Measurements from ENCODE around the gene NANS. TPM values are rescaled to one million over a fixed set of nuclear protein-coding genes. Genes with fewer than 3 reads are reported as not detected.

NANS gene
- total RNA-seq, 1 donor from 2014 or later, result 44.4 TPM

- Histone ChIP-seq H3K9ac (ENCODE audit: low read length) (no peak overlapping the region), H3K4me3 (ENCODE audit: insufficient read depth, low read depth, low read length) (no peak overlapping the region), H3K36me3 (ENCODE audit: insufficient read depth, low read length) (peaks cover 40% of the 10 kb centered on the region), H3K4me1 (ENCODE audit: insufficient read depth, low read length) (peaks cover 12% of the 10 kb centered on the region), H3K4me2 (ENCODE audit: low read length) (peak overlapping the region; percentile 25), H4K20me1 (ENCODE audit: insufficient read depth, low read length) (peaks cover 35% of the 10 kb centered on the region), H3K9me3 (ENCODE audit: insufficient read depth, low read depth, low read length) (no peaks in the 10 kb centered on the region), H3K27ac (ENCODE audit: low read depth, low read length) (no peak overlapping the region), H3K27me3 (ENCODE audit: insufficient read depth, low read length) (no peaks in the 10 kb centered on the region), H2AFZ (ENCODE audit: low read depth, low read length) (no peak overlapping the region), H3K79me2 (ENCODE audit: insufficient read depth, low read length) (peaks cover 32% of the 10 kb centered on the region)
- Mint-ChIP-seq H3K9me3 (ENCODE audit: unreplicated experiment) (no peaks in the 10 kb centered on the region), H3K4me1 (ENCODE audit: low read depth, unreplicated experiment) (peaks cover 7% of the 10 kb centered on the region), H3K27me3 (ENCODE audit: low read depth, unreplicated experiment) (no peaks in the 10 kb centered on the region), H3K36me3 (ENCODE audit: low read depth, unreplicated experiment) (peaks cover 32% of the 10 kb centered on the region), H3K27ac (ENCODE audit: unreplicated experiment) (no peak overlapping the region), H3K4me3 (ENCODE audit: unreplicated experiment) (no peak overlapping the region)
- TF ChIP-seq EZH2 (IDR thresholded peaks at IDR 0.05; ENCODE audit: insufficient read depth, low read length) (no peak), CTCF (IDR thresholded peaks at IDR 0.05; ENCODE audit: insufficient read depth, low read depth, low read length) (no peak)
- FAIRE-seq (no peak), DNase-seq (ENCODE audit: low read depth) (peak; percentile 32)
These were observed 46.1 kb upstream of the NANS start for GRCh38 chr9:98010445-98010844.

GRCh38 chr9:98011122-98011521 lies 45.4 kb upstream of the NANS start:
- Histone ChIP-seq H4K20me1 (ENCODE audit: insufficient read depth, low read length) (peaks cover 35% of the 10 kb centered on the region), H3K27ac (ENCODE audit: low read depth, low read length) (no peak overlapping the region), H3K4me3 (ENCODE audit: insufficient read depth, low read depth, low read length) (no peak overlapping the region), H3K4me2 (ENCODE audit: low read length) (no peak overlapping the region), H3K9me3 (ENCODE audit: insufficient read depth, low read depth, low read length) (no peaks in the 10 kb centered on the region), H3K79me2 (ENCODE audit: insufficient read depth, low read length) (peaks cover 27% of the 10 kb centered on the region), H3K4me1 (ENCODE audit: insufficient read depth, low read length) (peaks cover 12% of the 10 kb centered on the region), H2AFZ (ENCODE audit: low read depth, low read length) (no peak overlapping the region), H3K27me3 (ENCODE audit: insufficient read depth, low read length) (no peaks in the 10 kb centered on the region), H3K36me3 (ENCODE audit: insufficient read depth, low read length) (peaks cover 42% of the 10 kb centered on the region), H3K9ac (ENCODE audit: low read length) (no peak overlapping the region)
- no peak overlapping the region for H3K4me3 Mint-ChIP-seq (ENCODE audit: unreplicated experiment)
- no peak for DNase-seq (ENCODE audit: low read depth)
- TF ChIP-seq CTCF (IDR thresholded peaks at IDR 0.05; ENCODE audit: insufficient read depth, low read depth, low read length) (no peak), EZH2 (IDR thresholded peaks at IDR 0.05; ENCODE audit: insufficient read depth, low read length) (no peak)
- no peaks in the 10 kb centered on the region for H3K9me3 Mint-ChIP-seq (ENCODE audit: unreplicated experiment)
- FAIRE-seq, result no peak
- H3K4me1 Mint-ChIP-seq (ENCODE audit: low read depth, unreplicated experiment), result peaks cover 7% of the 10 kb centered on the region
- H3K27me3 Mint-ChIP-seq (ENCODE audit: low read depth, unreplicated experiment), result no peaks in the 10 kb centered on the region
- no peak overlapping the region for H3K27ac Mint-ChIP-seq (ENCODE audit: unreplicated experiment)
- peaks cover 28% of the 10 kb centered on the region for H3K36me3 Mint-ChIP-seq (ENCODE audit: low read depth, unreplicated experiment)

GRCh38 chr9:98016137-98016680 lies 40.3 kb upstream of the NANS start:
- H3K4me3 Mint-ChIP-seq (ENCODE audit: unreplicated experiment), result no peak overlapping the region
- Histone ChIP-seq H3K4me3 (ENCODE audit: insufficient read depth, low read depth, low read length) (no peak overlapping the region), H2AFZ (ENCODE audit: low read depth, low read length) (no peak overlapping the region), H3K4me2 (ENCODE audit: low read length) (no peak overlapping the region), H3K27ac (ENCODE audit: low read depth, low read length) (no peak overlapping the region), H3K9ac (ENCODE audit: low read length) (no peak overlapping the region), H3K79me2 (ENCODE audit: insufficient read depth, low read length) (no peaks in the 10 kb centered on the region), H3K36me3 (ENCODE audit: insufficient read depth, low read length) (peaks cover 44% of the 10 kb centered on the region), H3K4me1 (ENCODE audit: insufficient read depth, low read length) (no peaks in the 10 kb centered on the region), H3K9me3 (ENCODE audit: insufficient read depth, low read depth, low read length) (no peaks in the 10 kb centered on the region), H3K27me3 (ENCODE audit: insufficient read depth, low read length) (no peaks in the 10 kb centered on the region), H4K20me1 (ENCODE audit: insufficient read depth, low read length) (no peaks in the 10 kb centered on the region)
- DNase-seq (ENCODE audit: low read depth), result no peak
- no peaks in the 10 kb centered on the region for H3K27me3 Mint-ChIP-seq (ENCODE audit: low read depth, unreplicated experiment)
- TF ChIP-seq CTCF (IDR thresholded peaks at IDR 0.05; ENCODE audit: insufficient read depth, low read depth, low read length), result no peak
- TF ChIP-seq EZH2 (IDR thresholded peaks at IDR 0.05; ENCODE audit: insufficient read depth, low read length), result no peak
- peaks cover 26% of the 10 kb centered on the region for H3K36me3 Mint-ChIP-seq (ENCODE audit: low read depth, unreplicated experiment)
- H3K27ac Mint-ChIP-seq (ENCODE audit: unreplicated experiment), result no peak overlapping the region
- no peaks in the 10 kb centered on the region for H3K4me1 Mint-ChIP-seq (ENCODE audit: low read depth, unreplicated experiment)
- no peak for FAIRE-seq
- no peaks in the 10 kb centered on the region for H3K9me3 Mint-ChIP-seq (ENCODE audit: unreplicated experiment)
